WTC11 (cell line): ENCODE measurements around the gene RMND5A. TPM values are rescaled to one million over a fixed set of nuclear protein-coding genes. Genes with fewer than 3 reads are reported as not detected.

Source experiments
- ATAC-seq: fragments of 200-7000 bp; cut with Tn5 transposase; 2 replicates; pipeline ENCODE4 v1.10.0; 2021; ENCODE audit warnings: mild to moderate bottlenecking, moderate library complexity
- CTCF ChIA-PET: fragments of 300-600 bp; sonication (Branson Sonifier 250); formaldehyde crosslinking; loops from one replicate; lab custom pipeline; 2021; ENCODE audit warnings: antibody characterized with exemption; lab: Charles Lee
- POLR2A ChIA-PET: fragments of 350-600 bp; sonication (Branson Sonifier 250); formaldehyde crosslinking; loops from one replicate; lab custom pipeline; 2021; ENCODE audit warnings: antibody characterized with exemption; lab: Charles Lee
- DNase-seq: peaks from one replicate; pipeline ENCODE4 v3.0.0; 2021; ENCODE audit warnings: low spot score
- H3K27ac Mint-ChIP-seq: 2 replicates; pipeline ENCODE4 v1.8.0; 2021; ENCODE audit warnings: mixed read lengths
- H3K27me3 Mint-ChIP-seq: 2 replicates; pipeline ENCODE4 v1.8.0; 2021; ENCODE audit warnings: low read depth, mild to moderate bottlenecking, moderate library complexity, mixed read lengths
- H3K36me3 Mint-ChIP-seq: 2 replicates; pipeline ENCODE4 v1.8.0; 2021; ENCODE audit warnings: mixed read lengths
- H3K4me1 Mint-ChIP-seq: 2 replicates; pipeline ENCODE4 v1.8.0; 2022; ENCODE audit warnings: mixed read lengths
- H3K4me3 Mint-ChIP-seq: 2 replicates; pipeline ENCODE4 v1.8.0; 2021; ENCODE audit warnings: mild to moderate bottlenecking, moderate library complexity, mixed read lengths
- H3K9me3 Mint-ChIP-seq: 2 replicates; pipeline ENCODE4 v1.8.0; 2021; ENCODE audit warnings: mixed read lengths
- ATF1 ChIP-seq: sonication (generic); formaldehyde crosslinking; IDR thresholded peaks from 2 replicates; pipeline ENCODE4 v1.8.1; 2023; ENCODE audit warnings: mild to moderate bottlenecking, moderate library complexity, missing genetic modification reagents
- CTCF ChIP-seq: fragments of 200-600 bp; IDR thresholded peaks from 2 replicates; pipeline ENCODE4 v1.8.0; 2022; ENCODE audit warnings: antibody characterized with exemption
- EMX1 ChIP-seq: fragments of 250-450 bp; sonication (Bioruptor Pico); IDR thresholded peaks from 2 replicates; pipeline ENCODE4 v1.8.0; 2021; ENCODE audit warnings: mild to moderate bottlenecking
- ETV6 ChIP-seq: sonication (generic); formaldehyde crosslinking; IDR thresholded peaks from 2 replicates; pipeline ENCODE4 v1.8.1; 2022; ENCODE audit warnings: mild to moderate bottlenecking, missing genetic modification reagents
- GTF2I ChIP-seq: fragments of 250-450 bp; sonication (Bioruptor Pico); conservative IDR thresholded peaks from 2 replicates; pipeline ENCODE4 v1.4.0; 2021; ENCODE audit warnings: mild to moderate bottlenecking
- IRF1 ChIP-seq: sonication (generic); formaldehyde crosslinking; IDR thresholded peaks from 2 replicates; pipeline ENCODE4 v1.8.0; 2023; ENCODE audit warnings: missing genetic modification reagents
- IRF2 ChIP-seq: sonication (generic); formaldehyde crosslinking; IDR thresholded peaks from 2 replicates; pipeline ENCODE4 v1.8.0; 2022; ENCODE audit warnings: low read depth, missing genetic modification reagents, borderline replicate concordance
- JUN ChIP-seq: sonication (generic); formaldehyde crosslinking; IDR thresholded peaks from 2 replicates; pipeline ENCODE4 v1.8.0; 2023; ENCODE audit warnings: mild to moderate bottlenecking, missing genetic modification reagents
- KAT7 ChIP-seq: sonication (generic); formaldehyde crosslinking; IDR thresholded peaks from 2 replicates; pipeline ENCODE4 v1.8.1; 2023; ENCODE audit warnings: missing genetic modification reagents, mild to moderate bottlenecking, borderline replicate concordance
- NR1H2 ChIP-seq: sonication (generic); formaldehyde crosslinking; IDR thresholded peaks from 2 replicates; pipeline ENCODE4 v1.9.0; 2021; ENCODE audit warnings: mild to moderate bottlenecking, moderate library complexity, missing genetic modification reagents
- PRRX2 ChIP-seq: fragments of 250-450 bp; sonication (Bioruptor Pico); IDR thresholded peaks from 2 replicates; pipeline ENCODE4 v1.8.0; 2021; ENCODE audit warnings: mild to moderate bottlenecking
- SP1 ChIP-seq: sonication (generic); formaldehyde crosslinking; conservative IDR thresholded peaks from 2 replicates; pipeline ENCODE4 v1.8.1; 2022; ENCODE audit warnings: missing genetic modification reagents
- STAT6 ChIP-seq: sonication (generic); formaldehyde crosslinking; conservative IDR thresholded peaks from 2 replicates; pipeline ENCODE4 v1.8.1; 2023; ENCODE audit warnings: mild to moderate bottlenecking, low read depth, missing genetic modification reagents, moderate library complexity
- TEAD1 ChIP-seq: sonication (generic); formaldehyde crosslinking; IDR thresholded peaks from 2 replicates; pipeline ENCODE4 v1.8.0; 2022; ENCODE audit warnings: mild to moderate bottlenecking, missing genetic modification reagents
- ZNF219 ChIP-seq: sonication (generic); formaldehyde crosslinking; IDR thresholded peaks from 2 replicates; pipeline ENCODE4 v1.8.0; 2023; ENCODE audit warnings: missing genetic modification reagents, mild to moderate bottlenecking, borderline replicate concordance
- ZNF232 ChIP-seq: sonication (generic); formaldehyde crosslinking; IDR thresholded peaks from 2 replicates; pipeline ENCODE4 v1.8.0; 2022; ENCODE audit warnings: mild to moderate bottlenecking, missing genetic modification reagents
- ZNF416 ChIP-seq: fragments of 250-450 bp; sonication (Bioruptor Pico); IDR thresholded peaks from 2 replicates; pipeline ENCODE4 v1.9.0; 2021; ENCODE audit warnings: mild to moderate bottlenecking, inconsistent platforms
- ZNF512 ChIP-seq: sonication (generic); formaldehyde crosslinking; IDR thresholded peaks from 2 replicates; pipeline ENCODE4 v1.8.1; 2022; ENCODE audit warnings: missing genetic modification reagents, borderline replicate concordance
- total RNA-seq: library from RNA; stranded (reverse); gene quantifications from 3 replicates; pipeline ENCODE4 v1.2.3, GENCODE V29; 2021
- TF ChIP-seq, protein P1 (sequence below): sonication (generic); formaldehyde crosslinking; IDR thresholded peaks from 2 replicates; pipeline ENCODE4 v1.8.0; 2023; ENCODE audit warnings: missing genetic modification reagents, mild to moderate bottlenecking, borderline replicate concordance
- TF ChIP-seq, protein P2 (sequence below): fragments of 250-450 bp; sonication (Bioruptor Pico); conservative IDR thresholded peaks from 2 replicates; pipeline ENCODE4 v1.9.0; 2021; ENCODE audit warnings: mild to moderate bottlenecking

RMND5A gene
- total RNA-seq, 1 experiment from 2014 or later, result 55.4 TPM

GRCh38 chr2:86774862-86775261 lies 54.8 kb downstream of the RMND5A start:
- Mint-ChIP-seq H3K27ac (peak overlapping the region; percentile 10; the same call in 1 of the 2 replicates), H3K9me3 (no peaks in the 10 kb centered on the region), H3K4me3 (no peak overlapping the region), H3K4me1 (0 out of 2 replicates have a peak, but pooled peaks cover 7% of the 10 kb centered on the region), H3K27me3 (no peaks in the 10 kb centered on the region), H3K36me3 (peaks cover 48% of the 10 kb centered on the region)
- POLR2A ChIA-PET, result no interaction called here
- ATAC-seq, result no peak
- CTCF ChIA-PET, result no interaction called here
- no peak for TF ChIP-seq GTF2I (CRISPR knock-in tag)
- TF ChIP-seq, protein P1, sequence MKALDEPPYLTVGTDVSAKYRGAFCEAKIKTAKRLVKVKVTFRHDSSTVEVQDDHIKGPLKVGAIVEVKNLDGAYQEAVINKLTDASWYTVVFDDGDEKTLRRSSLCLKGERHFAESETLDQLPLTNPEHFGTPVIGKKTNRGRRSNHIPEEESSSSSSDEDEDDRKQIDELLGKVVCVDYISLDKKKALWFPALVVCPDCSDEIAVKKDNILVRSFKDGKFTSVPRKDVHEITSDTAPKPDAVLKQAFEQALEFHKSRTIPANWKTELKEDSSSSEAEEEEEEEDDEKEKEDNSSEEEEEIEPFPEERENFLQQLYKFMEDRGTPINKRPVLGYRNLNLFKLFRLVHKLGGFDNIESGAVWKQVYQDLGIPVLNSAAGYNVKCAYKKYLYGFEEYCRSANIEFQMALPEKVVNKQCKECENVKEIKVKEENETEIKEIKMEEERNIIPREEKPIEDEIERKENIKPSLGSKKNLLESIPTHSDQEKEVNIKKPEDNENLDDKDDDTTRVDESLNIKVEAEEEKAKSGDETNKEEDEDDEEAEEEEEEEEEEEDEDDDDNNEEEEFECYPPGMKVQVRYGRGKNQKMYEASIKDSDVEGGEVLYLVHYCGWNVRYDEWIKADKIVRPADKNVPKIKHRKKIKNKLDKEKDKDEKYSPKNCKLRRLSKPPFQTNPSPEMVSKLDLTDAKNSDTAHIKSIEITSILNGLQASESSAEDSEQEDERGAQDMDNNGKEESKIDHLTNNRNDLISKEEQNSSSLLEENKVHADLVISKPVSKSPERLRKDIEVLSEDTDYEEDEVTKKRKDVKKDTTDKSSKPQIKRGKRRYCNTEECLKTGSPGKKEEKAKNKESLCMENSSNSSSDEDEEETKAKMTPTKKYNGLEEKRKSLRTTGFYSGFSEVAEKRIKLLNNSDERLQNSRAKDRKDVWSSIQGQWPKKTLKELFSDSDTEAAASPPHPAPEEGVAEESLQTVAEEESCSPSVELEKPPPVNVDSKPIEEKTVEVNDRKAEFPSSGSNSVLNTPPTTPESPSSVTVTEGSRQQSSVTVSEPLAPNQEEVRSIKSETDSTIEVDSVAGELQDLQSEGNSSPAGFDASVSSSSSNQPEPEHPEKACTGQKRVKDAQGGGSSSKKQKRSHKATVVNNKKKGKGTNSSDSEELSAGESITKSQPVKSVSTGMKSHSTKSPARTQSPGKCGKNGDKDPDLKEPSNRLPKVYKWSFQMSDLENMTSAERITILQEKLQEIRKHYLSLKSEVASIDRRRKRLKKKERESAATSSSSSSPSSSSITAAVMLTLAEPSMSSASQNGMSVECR, result no peak
- no peak for TF ChIP-seq KAT7
- no peak for TF ChIP-seq EMX1 (CRISPR knock-in tag)
- TF ChIP-seq, protein P2, sequence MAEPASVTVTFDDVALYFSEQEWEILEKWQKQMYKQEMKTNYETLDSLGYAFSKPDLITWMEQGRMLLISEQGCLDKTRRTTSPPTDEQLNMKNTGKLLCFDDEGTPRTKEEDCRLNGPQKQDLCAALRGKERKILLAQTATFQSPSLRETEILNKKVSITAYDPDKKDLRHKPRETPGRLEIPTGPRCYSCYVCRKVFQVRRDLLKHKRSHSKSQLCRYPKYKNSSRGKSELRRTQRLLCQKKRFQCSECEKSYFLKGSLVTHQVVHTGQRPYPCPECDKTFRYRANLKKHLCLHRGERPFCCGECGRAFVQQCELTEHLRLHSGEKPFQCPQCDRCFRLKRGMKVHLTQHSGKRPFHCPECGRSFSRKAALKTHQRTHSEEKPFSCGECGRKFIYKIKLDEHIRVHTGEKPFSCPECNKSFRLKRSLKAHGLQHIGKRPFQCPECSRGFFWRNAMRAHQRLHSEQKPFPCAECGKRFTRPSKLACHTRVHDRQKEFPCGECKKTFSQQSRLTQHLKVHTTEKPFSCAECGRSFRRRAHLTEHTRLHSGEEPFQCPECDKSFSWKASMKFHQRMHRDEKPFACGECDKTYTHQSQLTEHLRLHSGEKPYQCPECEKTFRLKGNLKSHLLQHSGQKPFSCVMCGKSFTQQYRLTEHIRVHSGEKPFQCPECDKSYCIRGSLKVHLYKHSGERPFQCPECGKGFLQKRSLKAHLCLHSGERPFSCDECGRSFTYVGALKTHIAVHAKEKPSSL (CRISPR knock-in tag), result no peak
- no peak for TF ChIP-seq ZNF512 (CRISPR knock-in tag)
- no peak for DNase-seq

GRCh38 chr2:86775338-86775737 lies 55.2 kb downstream of the RMND5A start:
- ChIA-PET POLR2A (interaction anchor here (1.1 kb wide), 1 partner anchor 11 kb away, joined by 3 read pairs; no protein-coding TSS in a partner anchor), CTCF (no interaction called here)
- Mint-ChIP-seq H3K4me1 (0 out of 2 replicates have a peak, but pooled peaks cover 7% of the 10 kb centered on the region), H3K4me3 (no peak overlapping the region), H3K27ac (no peak overlapping the region), H3K9me3 (no peaks in the 10 kb centered on the region), H3K27me3 (no peaks in the 10 kb centered on the region), H3K36me3 (peaks cover 44% of the 10 kb centered on the region)
- ATAC-seq (no peak), DNase-seq (no peak)
- TF ChIP-seq NR1H2 (no peak), SP1 (CRISPR knock-in tag) (no peak), ZNF512 (CRISPR knock-in tag) (no peak), ATF1 (no peak), STAT6 (CRISPR knock-in tag) (no peak), ZNF232 (CRISPR knock-in tag) (no peak), EMX1 (CRISPR knock-in tag) (no peak), JUN (no peak), CTCF (no peak), ZNF416 (CRISPR knock-in tag) (no peak), IRF2 (CRISPR knock-in tag) (no peak), IRF1 (CRISPR knock-in tag) (no peak), TEAD1 (CRISPR knock-in tag) (no peak), ZNF219 (no peak), KAT7 (no peak), PRRX2 (CRISPR knock-in tag) (no peak), ETV6 (CRISPR knock-in tag) (no peak)
